ENCODE results near the gene OR1E1. TPM values are rescaled to one million over a fixed set of nuclear protein-coding genes. Genes with fewer than 3 reads are reported as not detected.
"Not testable (repeated sequence)": the region's sequence is repeated elsewhere in the genome, so short reads cannot be mapped to it uniquely, and the experiment has no call there.

OR1E1 gene
- total RNA-seq, 1 donor from 2014 or later: not detected

DNA sequence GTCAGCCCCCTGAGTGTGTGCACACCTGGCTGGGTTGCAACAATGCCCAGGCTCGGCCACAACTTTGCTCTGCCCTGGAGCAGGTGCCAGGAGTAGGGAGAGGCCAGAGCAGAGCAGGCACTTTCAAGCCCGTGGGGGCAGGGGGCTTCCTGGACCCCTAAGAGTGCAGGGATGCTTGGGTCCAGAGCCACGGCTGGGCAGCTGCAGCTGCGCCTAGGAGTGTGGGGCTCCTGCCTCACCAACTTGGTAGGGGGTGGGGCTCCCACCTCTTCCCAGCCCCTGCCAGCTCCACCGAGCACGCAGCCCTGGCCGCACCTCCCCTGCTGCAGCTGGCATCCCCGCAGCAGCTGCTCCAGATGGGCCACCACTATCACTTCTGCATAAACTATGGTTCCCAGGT is 19.9 kb downstream of the OR1E1 start:
- Mint-ChIP-seq H3K4me3 (ENCODE audit: unreplicated experiment) (no peak overlapping the region), H3K36me3 (ENCODE audit: low read depth, unreplicated experiment) (no peaks in the 10 kb centered on the region), H3K27ac (ENCODE audit: unreplicated experiment) (no peak overlapping the region), H3K4me1 (ENCODE audit: low read depth, unreplicated experiment) (no peaks in the 10 kb centered on the region), H3K9me3 (ENCODE audit: unreplicated experiment) (peaks cover 17% of the 10 kb centered on the region), H3K27me3 (ENCODE audit: low read depth, unreplicated experiment) (peaks cover 37% of the 10 kb centered on the region)
- Histone ChIP-seq H2AFZ (ENCODE audit: low read depth, low read length) (no peak overlapping the region), H3K4me2 (ENCODE audit: low read length) (no peak overlapping the region), H3K27me3 (ENCODE audit: insufficient read depth, low read length) (no peaks in the 10 kb centered on the region), H3K9me3 (ENCODE audit: insufficient read depth, low read depth, low read length) (no peaks in the 10 kb centered on the region), H3K27ac (ENCODE audit: low read depth, low read length) (no peak overlapping the region), H3K4me3 (ENCODE audit: insufficient read depth, low read depth, low read length) (no peak overlapping the region), H3K9ac (ENCODE audit: low read length) (no peak overlapping the region), H3K4me1 (ENCODE audit: insufficient read depth, low read length) (no peaks in the 10 kb centered on the region), H4K20me1 (ENCODE audit: insufficient read depth, low read length) (no peaks in the 10 kb centered on the region), H3K79me2 (ENCODE audit: insufficient read depth, low read length) (no peaks in the 10 kb centered on the region), H3K36me3 (ENCODE audit: insufficient read depth, low read length) (no peaks in the 10 kb centered on the region)
- DNase-seq (ENCODE audit: low read depth) (no peak), FAIRE-seq (no peak)
- TF ChIP-seq, protein P1, sequence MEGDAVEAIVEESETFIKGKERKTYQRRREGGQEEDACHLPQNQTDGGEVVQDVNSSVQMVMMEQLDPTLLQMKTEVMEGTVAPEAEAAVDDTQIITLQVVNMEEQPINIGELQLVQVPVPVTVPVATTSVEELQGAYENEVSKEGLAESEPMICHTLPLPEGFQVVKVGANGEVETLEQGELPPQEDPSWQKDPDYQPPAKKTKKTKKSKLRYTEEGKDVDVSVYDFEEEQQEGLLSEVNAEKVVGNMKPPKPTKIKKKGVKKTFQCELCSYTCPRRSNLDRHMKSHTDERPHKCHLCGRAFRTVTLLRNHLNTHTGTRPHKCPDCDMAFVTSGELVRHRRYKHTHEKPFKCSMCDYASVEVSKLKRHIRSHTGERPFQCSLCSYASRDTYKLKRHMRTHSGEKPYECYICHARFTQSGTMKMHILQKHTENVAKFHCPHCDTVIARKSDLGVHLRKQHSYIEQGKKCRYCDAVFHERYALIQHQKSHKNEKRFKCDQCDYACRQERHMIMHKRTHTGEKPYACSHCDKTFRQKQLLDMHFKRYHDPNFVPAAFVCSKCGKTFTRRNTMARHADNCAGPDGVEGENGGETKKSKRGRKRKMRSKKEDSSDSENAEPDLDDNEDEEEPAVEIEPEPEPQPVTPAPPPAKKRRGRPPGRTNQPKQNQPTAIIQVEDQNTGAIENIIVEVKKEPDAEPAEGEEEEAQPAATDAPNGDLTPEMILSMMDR (IDR thresholded peaks at IDR 0.05; ENCODE audit: insufficient read depth, low read depth, low read length): no peak
- TF ChIP-seq EZH2 (IDR thresholded peaks at IDR 0.05; ENCODE audit: insufficient read depth, low read length): no peak

DNA sequence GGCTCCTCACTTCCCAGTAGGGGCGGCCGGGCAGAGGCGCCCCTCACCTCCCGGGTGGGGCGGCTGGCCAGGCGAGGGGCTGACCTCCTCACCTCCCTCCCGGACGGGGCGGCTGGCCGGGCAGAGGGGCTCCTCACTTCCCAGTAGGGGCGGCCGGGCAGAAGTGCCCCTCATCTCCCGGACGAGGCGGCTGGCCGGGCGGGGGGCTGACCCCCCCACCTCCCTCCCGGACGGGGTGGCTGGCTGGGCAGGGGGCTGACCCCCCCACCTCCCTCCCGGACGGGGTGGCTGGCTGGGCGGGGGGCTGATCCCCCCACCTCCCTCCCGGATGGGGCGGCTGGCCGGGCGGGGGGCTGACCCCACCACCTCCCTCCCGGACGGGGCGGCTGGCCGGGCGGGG is 27.0 kb downstream of the OR1E1 start:
- not testable (repeated sequence) for DNase-seq (ENCODE audit: low read depth); H3K36me3 ChIP-seq (ENCODE audit: insufficient read depth, low read length); H4K20me1 ChIP-seq (ENCODE audit: insufficient read depth, low read length); FAIRE-seq; H3K4me3 ChIP-seq (ENCODE audit: insufficient read depth, low read depth, low read length); H3K4me1 Mint-ChIP-seq (ENCODE audit: low read depth, unreplicated experiment); H3K4me2 ChIP-seq (ENCODE audit: low read length); H3K36me3 Mint-ChIP-seq (ENCODE audit: low read depth, unreplicated experiment); H3K4me3 Mint-ChIP-seq (ENCODE audit: unreplicated experiment); H2AFZ ChIP-seq (ENCODE audit: low read depth, low read length); H3K27ac ChIP-seq (ENCODE audit: low read depth, low read length); H3K79me2 ChIP-seq (ENCODE audit: insufficient read depth, low read length); H3K9me3 ChIP-seq (ENCODE audit: insufficient read depth, low read depth, low read length); H3K27ac Mint-ChIP-seq (ENCODE audit: unreplicated experiment); H3K27me3 Mint-ChIP-seq (ENCODE audit: low read depth, unreplicated experiment); H3K9ac ChIP-seq (ENCODE audit: low read length); H3K27me3 ChIP-seq (ENCODE audit: insufficient read depth, low read length); H3K4me1 ChIP-seq (ENCODE audit: insufficient read depth, low read length)
- peaks cover 16% of the 10 kb centered on the region for H3K9me3 Mint-ChIP-seq (ENCODE audit: unreplicated experiment)

Other genes starting within 250 kb of the OR1E1 start
- gene OR1A2, start 200.9 kb downstream of the OR1E1 start, total RNA-seq: not detected in 2 replicates
- not detected in 2 replicates for gene OR1A1, start 190.7 kb downstream of the OR1E1 start, total RNA-seq
- not detected in 2 replicates for gene OR3A1, start 100.0 kb downstream of the OR1E1 start, total RNA-seq
- gene OR3A2, start 12.1 kb downstream of the OR1E1 start, total RNA-seq: not detected in 2 replicates
- gene OR3A3, start 13.0 kb upstream of the OR1E1 start, total RNA-seq: not detected in 2 replicates
- gene OR1E2, start 35.4 kb upstream of the OR1E1 start, total RNA-seq: not detected in 2 replicates
- not detected in 2 replicates for gene SPATA22, start 73.4 kb upstream of the OR1E1 start, total RNA-seq
- gene ASPA, start 77.6 kb upstream of the OR1E1 start, total RNA-seq: not detected in 2 replicates
- gene TRPV3, start 159.4 kb upstream of the OR1E1 start, total RNA-seq: 0.16 and 0.22 TPM in 2 replicates
- 4.3 and 5.2 TPM in 2 replicates for gene TRPV1, start 211.0 kb upstream of the OR1E1 start, total RNA-seq
- gene SHPK, start 237.8 kb upstream of the OR1E1 start, total RNA-seq: 6.8 and 7.8 TPM in 2 replicates
- gene CTNS, start 238.3 kb upstream of the OR1E1 start, total RNA-seq: 5.8 and 6.5 TPM in 2 replicates